AG04450 (cell line): ENCODE measurements around the gene KIF4A. TPM values are rescaled to one million over a fixed set of nuclear protein-coding genes. Genes with fewer than 3 reads are reported as not detected.
A peak's percentile ranks its signal among the peaks of the same experiment; 100 is the strongest.
"Not testable (repeated sequence)": the region's sequence is repeated elsewhere in the genome, so short reads cannot be mapped to it uniquely, and the experiment has no call there.

Experiments used
- CTCF ChIA-PET: fragments of 300-600, 350-600 bp; formaldehyde crosslinking; extraction: SDS; loops from one replicate; lab custom pipeline; 2022; ENCODE audit warnings: antibody characterized with exemption, inconsistent platforms; lab: Charles Lee
- POLR2A ChIA-PET: fragments of 350-600 bp; formaldehyde crosslinking; extraction: SDS; loops from one replicate; lab custom pipeline; 2021; ENCODE audit warnings: antibody characterized with exemption, inconsistent platforms; lab: Yijun Ruan, JAX
- DNase-seq: peaks from one replicate; pipeline ENCODE4 v3.0.0-alpha.2; 2011; ENCODE audit warnings: low read depth, low spot score
- H3K27ac ChIP-seq: one replicate; pipeline ENCODE4 v1.5.1; 2012; ENCODE audit warnings: low read depth, low read length, control low read depth
- H3K27me3 ChIP-seq: one replicate; pipeline ENCODE4 v1.6.0; 2012; ENCODE audit warnings: low read length; ENCODE audit not compliant: control insufficient read depth, insufficient read depth
- H3K4me3 ChIP-seq: 2 replicates; pipeline ENCODE4 v1.5.1; 2011; ENCODE audit warnings: mild to moderate bottlenecking, low read depth, low read length, control low read depth
- H3K9me3 ChIP-seq: 2 replicates; pipeline ENCODE4 v1.5.1; 2012; ENCODE audit warnings: low read length; ENCODE audit not compliant: control insufficient read depth, insufficient read depth
- CTCF ChIP-seq: IDR thresholded peaks from 2 replicates; pipeline ENCODE4 v1.5.1; 2011; ENCODE audit warnings: low read depth, low read length, control low read depth, inconsistent platforms
- polyA plus RNA-seq: library from polyadenylated mRNA; depleted of rRNA; stranded (reverse); fragments of >200 nt; gene quantifications from 2 replicates; pipeline ENCODE4 v1.2.3, GENCODE V29; 2011

Gene KIF4A
- polyA plus RNA-seq, 1 experiment: 8.8 TPM

- Histone ChIP-seq H3K27ac (no peak overlapping the region), H3K27me3 (no peaks in the 10 kb centered on the region), H3K9me3 (no peaks in the 10 kb centered on the region), H3K4me3 (no peak overlapping the region)
- DNase-seq: no peak
- POLR2A ChIA-PET: no interaction called here
- CTCF ChIA-PET: no interaction called here
- no peak for TF ChIP-seq CTCF
These were observed 23.6 kb downstream of the KIF4A start for GRCh38 chrX:70313503-70313902.

GRCh38 chrX:70322784-70323183 lies 32.9 kb downstream of the KIF4A start:
- TF ChIP-seq CTCF: no peak
- Histone ChIP-seq H3K27me3 (no peaks in the 10 kb centered on the region), H3K27ac (no peak overlapping the region), H3K4me3 (no peak overlapping the region), H3K9me3 (no peaks in the 10 kb centered on the region)
- ChIA-PET CTCF (no interaction called here), POLR2A (no interaction called here)
- DNase-seq: no peak

- H3K4me3 ChIP-seq, H3K27ac ChIP-seq, H3K9me3 ChIP-seq, DNase-seq, H3K27me3 ChIP-seq, CTCF ChIA-PET, POLR2A ChIA-PET: not testable (repeated sequence)
These were observed 33.7 kb downstream of the KIF4A start for GRCh38 chrX:70323628-70324027.

- no peak overlapping the region for H3K4me3 ChIP-seq
- H3K9me3 ChIP-seq: no peaks in the 10 kb centered on the region
- no peak for TF ChIP-seq CTCF
- CTCF ChIA-PET: interaction anchor here (0.6 kb wide), 1 partner anchor 19 kb away, joined by 3 read pairs; no protein-coding TSS in a partner anchor
- no peak for DNase-seq
- POLR2A ChIA-PET: no interaction called here
- H3K27me3 ChIP-seq: no peaks in the 10 kb centered on the region
- no peak overlapping the region for H3K27ac ChIP-seq
These were observed 34.4 kb downstream of the KIF4A start for GRCh38 chrX:70324326-70324725.

- ChIA-PET POLR2A (no interaction called here), CTCF (no interaction called here)
- no peak for DNase-seq
- no peak overlapping the region for H3K27ac ChIP-seq
- H3K4me3 ChIP-seq: no peak overlapping the region
- TF ChIP-seq CTCF: no peak
- no peaks in the 10 kb centered on the region for H3K9me3 ChIP-seq
- H3K27me3 ChIP-seq: no peaks in the 10 kb centered on the region
These were observed 41.3 kb downstream of the KIF4A start for GRCh38 chrX:70331161-70331560.

- peak; percentile 16; the same call in 1 of the 2 replicates for TF ChIP-seq CTCF
- ChIA-PET POLR2A (no interaction called here), CTCF (no interaction called here)
- H3K4me3 ChIP-seq: no peak overlapping the region
- H3K9me3 ChIP-seq: no peaks in the 10 kb centered on the region
- no peaks in the 10 kb centered on the region for H3K27me3 ChIP-seq
- H3K27ac ChIP-seq: no peak overlapping the region
- no peak for DNase-seq
These were observed 42.7 kb downstream of the KIF4A start for GRCh38 chrX:70332600-70332999.
